ENCODE measurements around the gene GRM7. TPM values are rescaled to one million over a fixed set of nuclear protein-coding genes. Genes with fewer than 3 reads are reported as not detected.

Gene GRM7
- total RNA-seq, 3 donors from 2014 or later: 0.59 to 1.3 (median 1.1) TPM

DNA sequence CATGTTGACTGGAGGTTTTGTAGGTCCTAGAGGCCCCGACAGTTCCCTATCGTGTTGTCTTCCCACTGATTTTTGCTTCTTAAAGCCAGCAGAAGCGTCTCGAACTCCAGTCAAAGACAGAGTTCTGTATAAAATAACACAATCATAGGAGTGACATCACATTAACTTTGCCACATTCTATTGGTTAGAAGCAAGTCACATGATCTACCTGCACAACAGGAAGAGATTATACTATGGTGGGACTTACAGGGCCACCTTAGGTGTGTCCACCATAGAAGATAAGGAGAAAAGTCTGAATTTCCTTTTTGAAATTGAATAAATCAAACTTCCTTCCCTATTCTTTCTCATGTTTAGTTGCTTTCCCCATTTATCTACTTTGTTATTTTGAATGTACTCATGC is 365.5 kb downstream of the GRM7 start:
- Histone ChIP-seq H3K27me3 (no peaks in the 10 kb centered on the region), H3K27ac (no peak overlapping the region), H3K36me3 (no peaks in the 10 kb centered on the region), H3K4me1 (no peaks in the 10 kb centered on the region), H3K4me3 (no peak overlapping the region), H3K9me3 (no peaks in the 10 kb centered on the region)
- intact Hi-C loops (cut with DNase I; ENCODE audit: low total_unique reads): no loop called here
- no peak for DNase-seq (ENCODE audit: low spot score in 2 of 2)
- TF ChIP-seq POLR2AphosphoS5 (IDR thresholded peaks at IDR 0.05) (no peak), POLR2A (IDR thresholded peaks at IDR 0.05) (no peak)
- TF ChIP-seq, protein P1, sequence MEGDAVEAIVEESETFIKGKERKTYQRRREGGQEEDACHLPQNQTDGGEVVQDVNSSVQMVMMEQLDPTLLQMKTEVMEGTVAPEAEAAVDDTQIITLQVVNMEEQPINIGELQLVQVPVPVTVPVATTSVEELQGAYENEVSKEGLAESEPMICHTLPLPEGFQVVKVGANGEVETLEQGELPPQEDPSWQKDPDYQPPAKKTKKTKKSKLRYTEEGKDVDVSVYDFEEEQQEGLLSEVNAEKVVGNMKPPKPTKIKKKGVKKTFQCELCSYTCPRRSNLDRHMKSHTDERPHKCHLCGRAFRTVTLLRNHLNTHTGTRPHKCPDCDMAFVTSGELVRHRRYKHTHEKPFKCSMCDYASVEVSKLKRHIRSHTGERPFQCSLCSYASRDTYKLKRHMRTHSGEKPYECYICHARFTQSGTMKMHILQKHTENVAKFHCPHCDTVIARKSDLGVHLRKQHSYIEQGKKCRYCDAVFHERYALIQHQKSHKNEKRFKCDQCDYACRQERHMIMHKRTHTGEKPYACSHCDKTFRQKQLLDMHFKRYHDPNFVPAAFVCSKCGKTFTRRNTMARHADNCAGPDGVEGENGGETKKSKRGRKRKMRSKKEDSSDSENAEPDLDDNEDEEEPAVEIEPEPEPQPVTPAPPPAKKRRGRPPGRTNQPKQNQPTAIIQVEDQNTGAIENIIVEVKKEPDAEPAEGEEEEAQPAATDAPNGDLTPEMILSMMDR (IDR thresholded peaks at IDR 0.05): no peak

DNA sequence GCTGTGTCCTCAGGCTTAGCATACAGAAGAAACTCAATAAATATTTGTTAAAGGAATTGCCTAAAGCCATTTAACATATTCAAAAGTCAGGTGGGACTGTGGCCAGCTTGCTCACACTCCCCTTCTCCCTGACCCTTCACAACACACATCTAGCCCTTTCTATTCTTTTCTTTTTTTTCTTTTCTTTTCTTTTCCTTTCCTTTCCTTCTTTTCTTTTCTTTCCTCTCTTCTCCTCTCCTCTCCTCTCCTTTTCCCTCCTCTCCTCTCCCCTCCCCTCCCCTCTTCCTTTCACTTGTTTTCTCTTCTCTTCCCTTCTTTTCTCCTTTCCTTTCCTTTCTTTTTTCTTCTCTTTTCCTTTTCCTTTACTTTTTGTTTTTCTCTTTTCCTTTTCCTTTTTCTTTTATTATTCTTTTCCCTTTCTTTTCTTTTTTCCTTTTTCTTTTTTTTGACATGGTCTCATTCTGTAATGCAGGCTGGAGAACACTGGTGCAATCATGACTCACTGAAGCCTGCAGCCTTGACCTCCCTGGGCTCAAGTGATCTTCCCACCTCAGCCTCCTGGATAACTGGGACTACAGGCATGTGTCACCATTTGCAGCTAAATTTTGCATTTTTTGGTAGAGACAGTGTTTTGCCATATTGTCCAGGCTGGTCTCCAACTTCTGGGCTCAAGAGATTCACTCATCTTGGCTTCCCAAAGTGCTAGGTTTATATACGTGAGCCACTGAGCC is 377.8 kb downstream of the GRM7 start:
- TF ChIP-seq, protein P1 (IDR thresholded peaks at IDR 0.05): no peak
- TF ChIP-seq POLR2A (IDR thresholded peaks at IDR 0.05) (no peak), POLR2AphosphoS5 (IDR thresholded peaks at IDR 0.05) (no peak)
- Histone ChIP-seq H3K27me3 (no peaks in the 10 kb centered on the region), H3K27ac (no peak overlapping the region), H3K9me3 (no peaks in the 10 kb centered on the region), H3K4me1 (no peaks in the 10 kb centered on the region), H3K4me3 (no peak overlapping the region), H3K36me3 (no peaks in the 10 kb centered on the region)
- intact Hi-C loops (cut with DNase I; ENCODE audit: low total_unique reads): no loop called here
- no peak for DNase-seq (ENCODE audit: low spot score in 2 of 2)

DNA sequence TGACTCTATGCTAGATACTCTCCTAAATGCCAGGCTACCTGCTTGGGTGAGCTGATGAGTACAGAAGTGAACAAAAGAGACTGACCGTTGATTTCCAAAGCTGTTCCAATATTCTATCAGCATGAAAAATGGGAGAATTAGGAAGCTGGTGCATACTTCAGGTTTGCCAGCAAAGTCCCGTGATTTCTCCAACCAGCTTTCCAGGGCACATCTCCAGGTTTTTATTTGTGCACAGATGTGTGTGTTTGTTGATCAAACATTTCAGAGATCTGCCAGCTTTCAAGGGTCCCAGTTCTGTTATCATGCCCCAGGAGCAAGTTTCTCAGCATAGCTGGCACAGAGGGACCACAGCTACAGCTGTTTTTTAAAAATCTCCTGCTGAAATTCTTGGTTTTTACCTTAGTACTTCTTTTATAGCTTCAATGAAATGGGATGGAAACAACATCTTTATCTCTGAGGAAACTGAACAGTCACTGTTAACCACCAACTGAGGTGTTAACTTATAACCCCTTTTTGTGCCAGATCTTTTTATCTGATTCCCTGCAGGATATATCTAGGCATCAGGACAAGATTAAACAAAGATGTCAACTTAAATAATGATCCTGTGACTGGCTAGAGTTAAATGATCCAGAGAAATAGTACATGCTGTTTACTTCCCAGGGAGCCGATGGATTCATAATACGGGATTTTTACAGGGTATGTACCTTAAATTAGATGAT is 380.8 kb downstream of the GRM7 start:
- no peak overlapping the region for H3K4me3 ChIP-seq
- H3K9me3 ChIP-seq: no peaks in the 10 kb centered on the region
- no peak for DNase-seq (ENCODE audit: low spot score in 2 of 2)
- H3K27ac ChIP-seq: no peak overlapping the region
- TF ChIP-seq POLR2AphosphoS5 (IDR thresholded peaks at IDR 0.05) (no peak), POLR2A (IDR thresholded peaks at IDR 0.05) (no peak)
- TF ChIP-seq, protein P1 (IDR thresholded peaks at IDR 0.05): no peak
- H3K36me3 ChIP-seq: no peaks in the 10 kb centered on the region
- intact Hi-C loops (cut with DNase I; ENCODE audit: low total_unique reads): no loop called here
- no peaks in the 10 kb centered on the region for H3K4me1 ChIP-seq
- no peaks in the 10 kb centered on the region for H3K27me3 ChIP-seq

DNA sequence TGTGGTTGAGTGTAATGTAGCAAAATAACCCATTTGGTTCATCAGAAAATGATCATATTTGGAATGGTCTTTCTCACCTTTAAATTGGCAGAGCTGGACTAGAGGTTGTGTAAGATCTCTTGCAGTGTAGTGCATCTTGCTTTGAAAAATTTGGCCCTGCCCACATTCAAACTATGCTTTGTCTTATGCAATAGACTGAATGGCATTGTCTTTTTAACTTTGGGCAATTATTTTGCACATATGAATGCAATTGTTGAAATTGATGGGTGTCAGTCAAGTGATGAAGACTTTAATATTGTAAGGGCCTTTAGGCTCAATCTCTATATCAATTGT is 381.4 kb downstream of the GRM7 start:
- no peak for DNase-seq (ENCODE audit: low spot score in 2 of 2)
- H3K4me1 ChIP-seq: no peaks in the 10 kb centered on the region
- H3K27me3 ChIP-seq: no peaks in the 10 kb centered on the region
- no peak overlapping the region for H3K4me3 ChIP-seq
- TF ChIP-seq, protein P1 (IDR thresholded peaks at IDR 0.05): no peak
- TF ChIP-seq POLR2A (IDR thresholded peaks at IDR 0.05): no peak
- no peak for TF ChIP-seq POLR2AphosphoS5 (IDR thresholded peaks at IDR 0.05)
- H3K9me3 ChIP-seq: no peaks in the 10 kb centered on the region
- no peaks in the 10 kb centered on the region for H3K36me3 ChIP-seq
- H3K27ac ChIP-seq: no peak overlapping the region
- intact Hi-C loops (cut with DNase I; ENCODE audit: low total_unique reads): no loop called here

DNA sequence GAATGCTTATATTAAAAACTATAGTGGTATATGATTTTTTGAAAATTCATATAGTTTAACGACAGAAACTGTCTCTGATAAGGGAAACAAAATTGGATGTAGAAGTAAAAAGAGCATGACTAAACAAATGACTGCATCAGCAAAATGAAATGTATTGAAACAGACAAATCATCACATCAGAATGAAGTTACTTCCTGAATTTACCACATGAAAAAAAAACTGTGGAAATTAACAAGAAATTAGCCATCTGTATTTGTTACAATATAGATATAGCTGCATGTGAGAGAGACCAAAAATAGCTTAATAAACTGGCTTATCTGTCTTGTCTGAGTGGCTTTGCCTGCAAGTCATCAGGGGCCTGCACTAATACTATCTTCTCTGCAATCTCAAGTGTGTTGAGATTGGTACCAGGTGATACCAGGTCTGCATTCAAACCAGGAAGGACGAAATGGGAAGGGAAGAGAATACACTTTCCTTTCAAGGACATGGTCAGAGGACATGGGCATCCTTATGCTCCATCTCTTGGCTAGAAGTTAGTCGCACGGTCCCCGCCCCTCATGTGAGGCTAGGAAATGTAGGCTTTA is 388.7 kb downstream of the GRM7 start:
- no peak overlapping the region for H3K27ac ChIP-seq
- intact Hi-C loops (cut with DNase I; ENCODE audit: low total_unique reads): no loop called here
- DNase-seq (ENCODE audit: low spot score in 2 of 2): no peak
- H3K4me3 ChIP-seq: no peak overlapping the region
- no peaks in the 10 kb centered on the region for H3K27me3 ChIP-seq
- no peaks in the 10 kb centered on the region for H3K4me1 ChIP-seq
- TF ChIP-seq POLR2A (IDR thresholded peaks at IDR 0.05) (no peak), POLR2AphosphoS5 (IDR thresholded peaks at IDR 0.05) (no peak)
- TF ChIP-seq, protein P1 (IDR thresholded peaks at IDR 0.05): no peak
- H3K36me3 ChIP-seq: no peaks in the 10 kb centered on the region
- H3K9me3 ChIP-seq: no peaks in the 10 kb centered on the region
